MCF 10A (cell line): Measurements from ENCODE around the gene TMEM97. TPM values are rescaled to one million over a fixed set of nuclear protein-coding genes. Genes with fewer than 3 reads are reported as not detected.

Experiments used
- BruUV-seq: library from RNA; stranded (reverse); fragments of 400-500 nt; replicated peaks from 2 replicates; lab custom pipeline; 2021; lab: Mats Ljungman, UMichigan
- CTCF ChIA-PET: fragments of 300-600 bp; sonication (Branson Sonifier 250); formaldehyde crosslinking; extraction: SDS; loops from one replicate; lab custom pipeline; 2021; ENCODE audit warnings: antibody characterized with exemption, inconsistent platforms; lab: Yijun Ruan, JAX
- POLR2A ChIA-PET: fragments of 300-600, 350-650 bp; sonication (Branson Sonifier 250); formaldehyde crosslinking; extraction: SDS; loops from one replicate; lab custom pipeline; 2020; ENCODE audit warnings: antibody characterized with exemption, inconsistent platforms; lab: Yijun Ruan, JAX
- DNase-seq: peaks from one replicate; pipeline ENCODE4 v3.0.0-alpha.2; 2018; ENCODE audit not compliant: unreplicated experiment
- H3K27ac Mint-ChIP-seq: one replicate; pipeline ENCODE4 v1.8.0; 2022; ENCODE audit warnings: mild to moderate bottlenecking, low read depth, mixed read lengths; ENCODE audit not compliant: unreplicated experiment
- H3K27me3 Mint-ChIP-seq: one replicate; pipeline ENCODE4 v1.8.0; 2022; ENCODE audit warnings: mixed read lengths; ENCODE audit not compliant: insufficient read depth, unreplicated experiment
- H3K36me3 Mint-ChIP-seq: one replicate; pipeline ENCODE4 v1.8.0; 2022; ENCODE audit warnings: mild to moderate bottlenecking, moderate library complexity, mixed read lengths; ENCODE audit not compliant: insufficient read depth, unreplicated experiment
- H3K4me1 Mint-ChIP-seq: one replicate; pipeline ENCODE4 v1.8.0; 2022; ENCODE audit warnings: mixed read lengths; ENCODE audit not compliant: insufficient read depth, unreplicated experiment
- H3K4me3 Mint-ChIP-seq: one replicate; pipeline ENCODE4 v1.8.0; 2022; ENCODE audit warnings: mild to moderate bottlenecking, moderate library complexity, mixed read lengths; ENCODE audit not compliant: unreplicated experiment
- H3K9me3 Mint-ChIP-seq: one replicate; pipeline ENCODE4 v1.8.0; 2022; ENCODE audit warnings: mixed read lengths; ENCODE audit not compliant: unreplicated experiment
- intact Hi-C: fragments of 100-400 bp; cut with micrococcal nuclease; formaldehyde crosslinking; loops from 2 replicates; pipeline ENCODE4 v1.14.1; 2022
- total RNA-seq: library from RNA; stranded (reverse); gene quantifications from 2 replicates; pipeline ENCODE4 v1.2.3, GENCODE V29; 2022
- TF ChIP-seq, protein P1 (sequence below): fragments of 200-600 bp; IDR thresholded peaks from one replicate; pipeline ENCODE4 v1.8.0; 2022; ENCODE audit warnings: antibody characterized with exemption, mild to moderate bottlenecking; ENCODE audit not compliant: unreplicated experiment

Gene TMEM97
- total RNA-seq, 1 experiment from 2014 or later = 12.1 TPM

DNA sequence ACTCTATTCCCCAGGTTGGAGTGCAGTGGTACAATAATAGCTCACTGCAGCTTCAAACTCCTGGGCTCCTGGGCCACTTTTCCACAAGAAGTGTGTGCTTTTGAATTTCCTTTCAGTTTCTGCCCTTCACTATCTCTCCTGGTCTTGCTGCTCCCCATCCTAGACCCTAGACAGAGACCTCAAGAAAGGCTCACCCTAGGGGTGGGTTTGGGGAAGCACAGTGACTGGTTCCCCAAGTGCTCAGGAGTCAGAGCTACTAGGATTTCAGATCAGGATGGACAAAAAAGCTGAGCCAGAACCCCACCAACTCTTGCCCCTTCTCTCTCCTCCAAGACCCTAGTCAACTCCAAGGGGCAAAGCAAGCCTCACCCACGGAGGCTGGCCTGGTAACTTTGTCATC is 47.6 kb downstream of the TMEM97 start:
- no TSS peak for BruUV-seq
- no peak overlapping the region for H3K4me3 Mint-ChIP-seq
- POLR2A ChIA-PET = interaction anchor here (0.8 to 4.0 kb wide), 3 partner anchors 9 to 39 kb away, joined by 4 to 22 read pairs (median 4); partner anchors contain the start of genes POLDIP2 and SLC46A1
- no peaks in the 10 kb centered on the region for H3K27me3 Mint-ChIP-seq
- no peak for DNase-seq
- H3K9me3 Mint-ChIP-seq = no peaks in the 10 kb centered on the region
- H3K27ac Mint-ChIP-seq = no peak overlapping the region
- CTCF ChIA-PET = interaction anchor here (1.5 kb wide), 1 partner anchor 50 kb away, joined by 4 read pairs; no protein-coding TSS in a partner anchor
- H3K4me1 Mint-ChIP-seq = peaks cover 5% of the 10 kb centered on the region
- intact Hi-C loops = no loop called here
- H3K36me3 Mint-ChIP-seq = peaks cover 22% of the 10 kb centered on the region
- TF ChIP-seq, protein P1, sequence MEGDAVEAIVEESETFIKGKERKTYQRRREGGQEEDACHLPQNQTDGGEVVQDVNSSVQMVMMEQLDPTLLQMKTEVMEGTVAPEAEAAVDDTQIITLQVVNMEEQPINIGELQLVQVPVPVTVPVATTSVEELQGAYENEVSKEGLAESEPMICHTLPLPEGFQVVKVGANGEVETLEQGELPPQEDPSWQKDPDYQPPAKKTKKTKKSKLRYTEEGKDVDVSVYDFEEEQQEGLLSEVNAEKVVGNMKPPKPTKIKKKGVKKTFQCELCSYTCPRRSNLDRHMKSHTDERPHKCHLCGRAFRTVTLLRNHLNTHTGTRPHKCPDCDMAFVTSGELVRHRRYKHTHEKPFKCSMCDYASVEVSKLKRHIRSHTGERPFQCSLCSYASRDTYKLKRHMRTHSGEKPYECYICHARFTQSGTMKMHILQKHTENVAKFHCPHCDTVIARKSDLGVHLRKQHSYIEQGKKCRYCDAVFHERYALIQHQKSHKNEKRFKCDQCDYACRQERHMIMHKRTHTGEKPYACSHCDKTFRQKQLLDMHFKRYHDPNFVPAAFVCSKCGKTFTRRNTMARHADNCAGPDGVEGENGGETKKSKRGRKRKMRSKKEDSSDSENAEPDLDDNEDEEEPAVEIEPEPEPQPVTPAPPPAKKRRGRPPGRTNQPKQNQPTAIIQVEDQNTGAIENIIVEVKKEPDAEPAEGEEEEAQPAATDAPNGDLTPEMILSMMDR = no peak

DNA sequence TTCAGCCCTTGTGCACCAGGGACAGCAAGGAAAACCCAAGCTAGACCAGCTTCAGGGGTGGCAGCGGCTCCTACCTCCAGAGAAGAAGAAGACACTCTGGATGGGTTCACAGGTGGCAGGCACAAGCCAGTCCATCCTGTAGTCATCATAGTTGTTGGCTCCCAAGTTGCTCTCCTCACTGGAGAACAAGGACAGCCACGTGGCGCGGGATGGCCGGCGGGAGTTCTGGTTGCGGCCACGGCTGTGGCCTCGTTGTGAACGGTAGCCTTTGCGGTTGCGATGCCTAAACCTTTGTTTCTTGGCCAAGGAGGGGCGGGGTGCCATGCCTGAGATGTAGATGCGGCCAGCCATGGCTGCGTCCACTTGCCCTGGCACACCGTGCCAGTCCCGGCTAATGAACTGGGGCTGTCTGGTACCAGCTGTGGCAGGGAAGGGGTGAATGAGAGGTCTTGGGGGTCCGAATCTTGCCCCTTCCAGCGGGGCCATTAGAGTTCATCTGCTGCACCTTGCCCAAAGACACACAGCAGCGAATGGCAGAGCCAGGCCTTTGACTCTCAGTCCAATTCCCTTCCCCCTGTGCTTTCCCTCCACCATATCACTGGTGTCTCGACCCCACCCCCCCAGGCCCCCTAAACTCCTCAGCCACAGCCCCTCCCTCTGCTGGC is 48.8 kb downstream of the TMEM97 start:
- no peak overlapping the region for H3K27ac Mint-ChIP-seq
- POLR2A ChIA-PET = interaction anchor here (1.0 to 4.0 kb wide), 2 partner anchors 10 to 38 kb away, joined by 4 to 22 read pairs; partner anchors contain the start of genes POLDIP2 and SLC46A1
- intact Hi-C loops = no loop called here
- peaks cover 10% of the 10 kb centered on the region for H3K36me3 Mint-ChIP-seq
- no peaks in the 10 kb centered on the region for H3K9me3 Mint-ChIP-seq
- H3K4me3 Mint-ChIP-seq = no peak overlapping the region
- no peaks in the 10 kb centered on the region for H3K27me3 Mint-ChIP-seq
- DNase-seq = no peak
- BruUV-seq = no TSS peak
- peaks cover 5% of the 10 kb centered on the region for H3K4me1 Mint-ChIP-seq
- TF ChIP-seq, protein P1 = no peak
- CTCF ChIA-PET = interaction anchor here (0.6 to 3.9 kb wide), 4 partner anchors 9 to 184 kb away, joined by 3 to 16 read pairs (median 4); no protein-coding TSS in a partner anchor

DNA sequence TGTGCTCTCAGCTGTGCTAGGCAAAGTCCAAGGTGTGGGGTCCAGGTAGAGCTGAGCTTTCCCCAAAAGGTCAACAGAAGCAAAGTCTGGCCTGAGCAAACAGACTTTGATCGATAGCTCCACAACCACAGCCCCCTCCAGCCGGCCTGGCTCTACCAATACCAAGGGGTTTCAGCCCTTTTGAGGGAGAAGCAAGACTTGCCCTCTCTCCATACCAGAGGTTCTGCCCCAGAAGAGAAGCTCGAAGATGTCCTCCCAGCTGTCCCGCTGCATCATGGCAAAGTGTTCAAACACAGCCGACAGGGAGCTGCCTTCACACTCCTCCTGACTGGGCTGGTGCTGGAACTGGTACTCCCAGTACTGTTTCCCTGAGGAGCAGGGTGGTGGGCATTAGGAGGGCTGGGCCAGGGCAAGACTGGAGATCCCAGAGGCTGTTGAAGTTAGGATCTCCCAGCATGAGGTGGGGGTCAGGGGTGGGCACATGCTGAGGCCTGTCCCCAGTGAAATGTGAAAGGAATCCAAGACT is 49.4 kb downstream of the TMEM97 start:
- no peak overlapping the region for H3K27ac Mint-ChIP-seq
- peaks cover 9% of the 10 kb centered on the region for H3K36me3 Mint-ChIP-seq
- intact Hi-C loops = no loop called here
- POLR2A ChIA-PET = interaction anchor here (0.6 to 4.0 kb wide), 2 partner anchors 11 to 289 kb away, joined by 3 to 22 read pairs; partner anchors contain the start of gene POLDIP2
- no TSS peak for BruUV-seq
- no peaks in the 10 kb centered on the region for H3K27me3 Mint-ChIP-seq
- H3K4me3 Mint-ChIP-seq = no peak overlapping the region
- H3K4me1 Mint-ChIP-seq = peaks cover 5% of the 10 kb centered on the region
- TF ChIP-seq, protein P1 = no peak
- H3K9me3 Mint-ChIP-seq = no peaks in the 10 kb centered on the region
- CTCF ChIA-PET = interaction anchor here (1.0 to 3.9 kb wide), 4 partner anchors 9 to 126 kb away, joined by 3 to 16 read pairs (median 6); no protein-coding TSS in a partner anchor
- DNase-seq = no peak
